Neural progenitor cell (in vitro differentiated cells): ENCODE results near the gene RAC2. TPM values are rescaled to one million over a fixed set of nuclear protein-coding genes. Genes with fewer than 3 reads are reported as not detected.

Experiments
- DNase-seq: peaks from one replicate; pipeline ENCODE4 v3.0.0-alpha.2; 2016; ENCODE audit warnings: low spot score
- H2AFZ ChIP-seq: fragments of 200-600 bp; sonication (generic); replicated peaks from 2 replicates; pipeline ENCODE4 v1.6.1; 2016; ENCODE audit warnings: antibody characterized with exemption
- H3F3A ChIP-seq: fragments of 200-600 bp; sonication (generic); 2 replicates; pipeline ENCODE4 v1.6.1; 2016; ENCODE audit warnings: antibody characterized with exemption, low read depth
- H3K27ac ChIP-seq: fragments of 200-600 bp; sonication (generic); 2 replicates; pipeline ENCODE4 v1.5.1; 2016; ENCODE audit warnings: mild to moderate bottlenecking
- H3K27me3 ChIP-seq: fragments of 200-600 bp; sonication (generic); 2 replicates; pipeline ENCODE4 v1.6.1; 2016; ENCODE audit warnings: mild to moderate bottlenecking, moderate library complexity
- H3K36me3 ChIP-seq: fragments of 200-600 bp; sonication (generic); 2 replicates; pipeline ENCODE4 v1.5.1; 2016
- H3K4me1 ChIP-seq: fragments of 200-600 bp; sonication (generic); 2 replicates; pipeline ENCODE4 v1.6.1; 2016; ENCODE audit warnings: mixed run types
- H3K4me2 ChIP-seq: fragments of 200-600 bp; sonication (generic); 2 replicates; pipeline ENCODE4 v1.6.1; 2016
- H3K4me3 ChIP-seq: fragments of 200-600 bp; sonication (generic); 2 replicates; pipeline ENCODE4 v1.5.1; 2016
- H3K79me2 ChIP-seq: fragments of 200-600 bp; sonication (generic); 2 replicates; pipeline ENCODE4 v1.6.1; 2016; ENCODE audit warnings: low read depth
- H3K9ac ChIP-seq: fragments of 200-600 bp; sonication (generic); 2 replicates; pipeline ENCODE4 v1.6.1; 2016
- H3K9me3 ChIP-seq: fragments of 200-600 bp; sonication (generic); 2 replicates; pipeline ENCODE4 v1.5.1; 2016; ENCODE audit warnings: low read depth
- H4K20me1 ChIP-seq: fragments of 200-600 bp; sonication (generic); 2 replicates; pipeline ENCODE4 v1.6.1; 2016; ENCODE audit warnings: low read depth
- H3K27ac Mint-ChIP-seq: 3 replicates; pipeline ENCODE4 v1.8.0; 2021; ENCODE audit warnings: mixed read lengths
- H3K27me3 Mint-ChIP-seq: 2 replicates; pipeline ENCODE4 v1.8.0; 2022; ENCODE audit warnings: low read depth, mild to moderate bottlenecking, inconsistent platforms, moderate library complexity, mixed read lengths; ENCODE audit not compliant: insufficient read depth
- H3K36me3 Mint-ChIP-seq: 3 replicates; pipeline ENCODE4 v1.8.0; 2021; ENCODE audit warnings: mixed read lengths
- H3K4me1 Mint-ChIP-seq: 3 replicates; pipeline ENCODE4 v1.8.0; 2021; ENCODE audit warnings: mixed read lengths
- H3K4me3 Mint-ChIP-seq: 3 replicates; pipeline ENCODE4 v1.8.0; 2021; ENCODE audit warnings: mild to moderate bottlenecking, moderate library complexity, mixed read lengths
- H3K9me3 Mint-ChIP-seq: 3 replicates; pipeline ENCODE4 v1.8.0; 2020; ENCODE audit warnings: mixed read lengths
- EZH2 ChIP-seq: fragments of 200-600 bp; sonication (generic); IDR thresholded peaks from 2 replicates; pipeline ENCODE4 v1.6.1; 2017; ENCODE audit warnings: antibody characterized with exemption, mild to moderate bottlenecking, moderate library complexity
- EZH2phosphoT487 ChIP-seq: fragments of 200-600 bp; sonication (generic); IDR thresholded peaks from 2 replicates; pipeline ENCODE4 v1.6.1; 2017; ENCODE audit warnings: antibody characterized with exemption
- total RNA-seq: library from RNA; depleted of rRNA; stranded (reverse); fragments of >200 nt; gene quantifications from 2 replicates; pipeline ENCODE4 v1.2.3, GENCODE V29; 2015; ENCODE audit warnings: low replicate concordance
- TF ChIP-seq, protein P1 (sequence below): fragments of 200-600 bp; sonication (generic); IDR thresholded peaks from 2 replicates; pipeline ENCODE4 v1.5.1; 2017; ENCODE audit warnings: antibody characterized with exemption, mild to moderate bottlenecking

Gene RAC2
- total RNA-seq, 1 donor from 2014 or later = 1.7 TPM

DNA sequence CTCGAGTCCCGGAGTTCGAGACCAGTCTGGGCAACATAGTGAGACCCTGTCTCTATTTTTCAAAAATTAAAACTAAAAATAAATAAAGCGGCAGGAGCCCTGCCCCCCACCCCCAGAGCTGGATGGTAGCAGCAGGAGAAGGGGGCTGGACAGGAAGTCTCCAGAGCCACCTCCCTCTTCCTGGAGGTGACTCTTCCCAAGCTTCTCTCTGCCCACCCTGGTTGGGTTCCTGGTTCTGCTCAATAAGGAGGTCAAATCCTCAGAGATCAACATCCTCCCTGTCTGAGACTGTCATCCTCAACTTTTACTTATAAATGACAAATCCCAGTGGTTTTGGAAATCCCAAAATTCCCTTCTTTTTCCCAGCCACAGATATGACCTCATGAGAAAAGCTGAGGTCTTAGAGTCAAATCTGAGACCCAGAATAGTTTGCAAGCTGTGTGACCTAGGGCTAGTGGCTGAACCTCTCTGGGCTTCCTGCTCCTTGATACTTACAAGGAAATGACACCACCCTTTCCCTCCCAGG, 57.0 kb downstream of the RAC2 start:
- Histone ChIP-seq H4K20me1 (no peaks in the 10 kb centered on the region), H3K79me2 (no peaks in the 10 kb centered on the region), H3K36me3 (no peaks in the 10 kb centered on the region), H3K4me2 (peak overlapping the region; percentile 77), H3K27me3 (no peaks in the 10 kb centered on the region), H3K27ac (peak overlapping the region; percentile 89), H2AFZ (no peak overlapping the region), H3K9me3 (peaks cover 4% of the 10 kb centered on the region), H3K4me1 (peaks cover 27% of the 10 kb centered on the region), H3F3A (peaks cover 34% of the 10 kb centered on the region), H3K4me3 (peak overlapping the region; percentile 34), H3K9ac (no peak overlapping the region)
- Mint-ChIP-seq H3K9me3 (no peaks in the 10 kb centered on the region), H3K4me1 (peaks cover 41% of the 10 kb centered on the region), H3K27ac (no peak overlapping the region), H3K27me3 (peaks cover 5% of the 10 kb centered on the region), H3K36me3 (peaks cover 6% of the 10 kb centered on the region), H3K4me3 (peak overlapping the region; percentile 33)
- TF ChIP-seq, protein P1, sequence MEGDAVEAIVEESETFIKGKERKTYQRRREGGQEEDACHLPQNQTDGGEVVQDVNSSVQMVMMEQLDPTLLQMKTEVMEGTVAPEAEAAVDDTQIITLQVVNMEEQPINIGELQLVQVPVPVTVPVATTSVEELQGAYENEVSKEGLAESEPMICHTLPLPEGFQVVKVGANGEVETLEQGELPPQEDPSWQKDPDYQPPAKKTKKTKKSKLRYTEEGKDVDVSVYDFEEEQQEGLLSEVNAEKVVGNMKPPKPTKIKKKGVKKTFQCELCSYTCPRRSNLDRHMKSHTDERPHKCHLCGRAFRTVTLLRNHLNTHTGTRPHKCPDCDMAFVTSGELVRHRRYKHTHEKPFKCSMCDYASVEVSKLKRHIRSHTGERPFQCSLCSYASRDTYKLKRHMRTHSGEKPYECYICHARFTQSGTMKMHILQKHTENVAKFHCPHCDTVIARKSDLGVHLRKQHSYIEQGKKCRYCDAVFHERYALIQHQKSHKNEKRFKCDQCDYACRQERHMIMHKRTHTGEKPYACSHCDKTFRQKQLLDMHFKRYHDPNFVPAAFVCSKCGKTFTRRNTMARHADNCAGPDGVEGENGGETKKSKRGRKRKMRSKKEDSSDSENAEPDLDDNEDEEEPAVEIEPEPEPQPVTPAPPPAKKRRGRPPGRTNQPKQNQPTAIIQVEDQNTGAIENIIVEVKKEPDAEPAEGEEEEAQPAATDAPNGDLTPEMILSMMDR = no peak
- no peak for TF ChIP-seq EZH2
- TF ChIP-seq EZH2phosphoT487 = no peak
- no peak for DNase-seq

DNA sequence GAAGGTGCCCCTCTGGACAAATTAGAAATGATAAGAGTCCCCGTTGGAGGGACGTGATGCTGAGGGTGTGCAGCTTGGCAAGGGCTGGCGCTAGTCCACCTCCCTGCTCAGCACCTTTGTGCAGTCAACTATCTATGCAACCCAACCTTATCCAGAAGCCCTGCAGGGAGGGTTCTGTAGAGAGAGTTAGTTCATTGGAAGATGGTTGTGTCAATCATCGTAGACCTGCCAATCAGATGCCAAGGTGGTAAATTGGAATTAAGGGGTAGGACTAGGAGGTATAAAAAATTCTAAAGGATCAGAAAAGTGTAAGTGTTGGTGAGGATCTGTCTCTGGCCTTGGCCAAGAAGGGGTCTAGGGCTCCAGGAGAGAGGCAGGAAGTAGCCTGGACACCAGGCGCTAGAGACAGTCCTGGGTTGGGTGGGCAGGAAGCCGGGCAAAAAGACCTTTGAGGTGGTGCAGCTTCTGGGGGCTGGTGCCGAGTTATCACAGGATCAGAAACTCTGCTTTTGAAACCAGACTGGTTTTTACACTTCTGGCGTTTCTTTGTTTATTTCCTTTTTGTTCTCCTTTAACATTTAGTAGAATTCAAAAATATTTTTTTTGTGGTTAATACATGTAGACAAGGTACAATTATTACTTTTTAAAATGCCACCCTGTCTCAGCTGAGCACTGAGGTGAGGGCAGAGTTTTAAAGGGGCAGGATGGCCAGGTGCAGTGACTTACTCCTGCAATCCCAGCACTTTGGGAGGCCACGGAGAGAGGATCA, 57.7 kb downstream of the RAC2 start:
- no peak overlapping the region for H2AFZ ChIP-seq
- H3K4me3 ChIP-seq = no peak overlapping the region
- no peak overlapping the region for H3K4me2 ChIP-seq
- no peaks in the 10 kb centered on the region for H4K20me1 ChIP-seq
- H3K9me3 ChIP-seq = no peaks in the 10 kb centered on the region
- no peaks in the 10 kb centered on the region for H3K27me3 ChIP-seq
- no peaks in the 10 kb centered on the region for H3K36me3 ChIP-seq
- Mint-ChIP-seq H3K4me3 (peak overlapping the region; percentile 62), H3K4me1 (peaks cover 41% of the 10 kb centered on the region), H3K9me3 (no peaks in the 10 kb centered on the region), H3K27ac (peak overlapping the region; percentile 0), H3K27me3 (peaks cover 5% of the 10 kb centered on the region), H3K36me3 (peaks cover 8% of the 10 kb centered on the region)
- H3K9ac ChIP-seq = no peak overlapping the region
- TF ChIP-seq EZH2phosphoT487 = no peak
- TF ChIP-seq EZH2 = no peak
- TF ChIP-seq, protein P1 = no peak
- no peak overlapping the region for H3K27ac ChIP-seq
- H3F3A ChIP-seq = peaks cover 34% of the 10 kb centered on the region
- peaks cover 27% of the 10 kb centered on the region for H3K4me1 ChIP-seq
- H3K79me2 ChIP-seq = no peaks in the 10 kb centered on the region
- peak; percentile 61 for DNase-seq

DNA sequence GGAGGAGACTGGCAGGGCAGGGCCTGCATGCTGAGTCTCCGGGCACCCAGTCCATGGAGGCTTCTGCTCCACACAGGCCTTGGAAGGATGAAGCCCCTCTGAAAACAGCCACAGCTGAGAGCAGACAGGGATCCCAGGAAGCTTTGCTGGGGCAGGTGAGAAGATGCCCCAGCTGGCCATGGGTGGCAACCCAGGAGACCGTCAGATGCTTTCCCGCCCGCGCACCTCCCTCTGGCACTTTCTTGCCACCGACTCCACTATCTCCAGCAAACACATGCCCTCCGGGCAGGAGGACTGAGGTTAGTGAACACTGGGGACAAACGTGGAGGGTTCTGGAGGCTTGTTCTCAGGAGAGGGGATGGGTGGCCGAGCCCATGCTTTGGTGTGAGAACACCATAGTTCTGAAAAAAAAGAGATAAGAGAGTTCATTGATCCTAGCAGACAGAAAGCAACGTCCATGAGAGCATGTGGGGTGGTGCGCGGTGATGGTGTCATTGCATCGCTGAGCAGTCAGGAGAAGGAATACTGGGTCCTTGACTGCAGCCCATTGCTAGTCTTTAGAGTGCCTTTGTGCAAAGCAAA, 58.3 kb downstream of the RAC2 start:
- peak overlapping the region; percentile 62 for H3K4me3 Mint-ChIP-seq
- H3K4me2 ChIP-seq = no peak overlapping the region

More for the DNA sequence above, 58.3 kb downstream of the RAC2 start:
- Mint-ChIP-seq H3K27me3 (peaks cover 5% of the 10 kb centered on the region), H3K9me3 (no peaks in the 10 kb centered on the region), H3K27ac (peak overlapping the region; percentile 0), H3K4me1 (peaks cover 41% of the 10 kb centered on the region), H3K36me3 (peaks cover 8% of the 10 kb centered on the region)
- H3K9me3 ChIP-seq = no peaks in the 10 kb centered on the region
- H3K27me3 ChIP-seq = no peaks in the 10 kb centered on the region
- H3K27ac ChIP-seq = no peak overlapping the region
- H3K79me2 ChIP-seq = no peaks in the 10 kb centered on the region
- no peaks in the 10 kb centered on the region for H4K20me1 ChIP-seq
- H2AFZ ChIP-seq = no peak overlapping the region
- peaks cover 34% of the 10 kb centered on the region for H3F3A ChIP-seq
- DNase-seq = no peak
- no peaks in the 10 kb centered on the region for H3K36me3 ChIP-seq
- no peak overlapping the region for H3K4me3 ChIP-seq
- TF ChIP-seq, protein P1 = no peak
- TF ChIP-seq EZH2 = no peak
- no peak for TF ChIP-seq EZH2phosphoT487
- H3K4me1 ChIP-seq = peaks cover 27% of the 10 kb centered on the region
- no peak overlapping the region for H3K9ac ChIP-seq
